ENCODE results near the gene GRM1.

DNA sequence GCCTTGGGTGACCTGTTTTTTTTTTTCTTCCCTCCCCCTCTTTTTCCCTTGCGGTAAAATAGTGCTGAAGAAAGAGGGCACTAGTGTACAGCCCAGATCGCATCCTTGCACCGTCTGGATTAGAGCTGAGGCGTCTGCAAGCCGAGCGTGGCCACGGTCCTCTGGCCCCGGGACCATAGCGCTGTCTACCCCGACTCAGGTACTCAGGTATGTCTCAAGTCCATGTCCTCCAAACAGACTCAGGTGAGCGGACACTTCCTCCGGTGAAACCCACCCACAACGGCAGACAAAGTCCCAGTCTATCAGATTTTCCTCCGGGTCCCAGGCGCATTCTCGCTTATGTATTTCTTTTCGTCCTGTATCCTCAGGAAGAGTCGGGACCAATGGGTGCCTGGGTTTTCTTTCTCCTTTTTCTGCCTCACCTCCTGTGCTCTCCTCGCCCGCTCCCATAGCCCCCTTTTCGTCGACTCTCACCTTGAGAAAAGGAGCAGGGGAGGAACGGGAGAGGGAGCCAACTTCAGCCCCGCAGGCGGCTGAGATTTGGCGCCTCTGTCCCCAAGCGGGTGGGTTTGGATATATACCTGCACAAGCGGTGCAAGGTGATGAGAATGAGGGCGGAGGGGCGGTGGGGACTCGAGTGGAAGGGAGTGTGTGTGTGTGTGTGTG, 1.1 kb upstream of the GRM1 start:
- TF ChIP-seq CTCF (IDR thresholded peaks at IDR 0.05; ENCODE audit: low read length) (no peak), EZH2 (IDR thresholded peaks at IDR 0.05; ENCODE audit: borderline replicate concordance, low read length) (no peak)
